ENCODE results near the gene PRKG1. TPM values are rescaled to one million over a fixed set of nuclear protein-coding genes. Genes with fewer than 3 reads are reported as not detected.

Gene PRKG1
- polyA plus RNA-seq, 3 donors = not detected

DNA sequence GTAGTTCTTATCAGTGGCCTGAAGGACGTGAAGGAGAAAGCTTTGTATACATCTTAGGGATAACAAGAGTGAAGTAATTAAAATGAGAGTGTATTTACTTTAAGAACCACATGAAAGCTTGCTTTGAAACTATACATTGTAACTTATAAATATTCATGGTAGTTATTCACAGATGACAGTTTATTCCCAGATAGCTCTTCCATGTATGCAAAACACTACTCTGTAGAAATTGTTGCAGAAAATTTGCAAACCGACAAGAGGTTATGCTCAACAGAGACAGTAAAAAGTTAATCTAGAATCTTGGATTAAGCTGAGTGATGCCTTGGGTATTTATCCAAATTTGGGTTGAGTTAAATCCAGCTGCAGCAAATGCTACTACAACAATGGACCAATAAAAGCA lies 301.5 kb downstream of the PRKG1 start:
- Histone ChIP-seq H3K4me3 (replicated peaks in 1 of 3; ENCODE audit: low read depth in 2 of 3, low read length in 3 of 3) (no peak overlapping the region), H3K9me3 (replicated peaks in 1 of 2; ENCODE audit: control insufficient read depth in 1 of 2, insufficient read depth in 1 of 2, low read length in 2 of 2) (no peaks in the 10 kb centered on the region), H3K27ac (ENCODE audit: low read depth in 1 of 2, low read length in 2 of 2) (no peak overlapping the region), H3K9ac (ENCODE audit: insufficient read depth, low read length, poor library complexity, severe bottlenecking) (no peak overlapping the region), H4K20me1 (ENCODE audit: insufficient read depth, low read length) (no peaks in the 10 kb centered on the region), H3K79me2 (ENCODE audit: insufficient read depth, low read length) (no peaks in the 10 kb centered on the region), H3K4me2 (replicated peaks; ENCODE audit: extremely low read depth, low read length, poor library complexity, severe bottlenecking) (no peak overlapping the region), H3K27me3 (ENCODE audit: control insufficient read depth in 2 of 2, insufficient read depth in 2 of 2, low read length in 2 of 2) (no peaks in the 10 kb centered on the region), H3K36me3 (replicated peaks in 1 of 2; ENCODE audit: control insufficient read depth in 1 of 2, insufficient read depth in 2 of 2, low read length in 2 of 2) (no peaks in the 10 kb centered on the region), H2AFZ (ENCODE audit: insufficient read depth, low read depth, low read length, poor library complexity, severe bottlenecking) (no peak overlapping the region), H3K4me1 (ENCODE audit: control insufficient read depth in 1 of 2, insufficient read depth in 2 of 2, low read length in 2 of 2) (no peaks in the 10 kb centered on the region)
- no peak overlapping the region for H3K27ac Mint-ChIP-seq
- TF ChIP-seq, protein P1, sequence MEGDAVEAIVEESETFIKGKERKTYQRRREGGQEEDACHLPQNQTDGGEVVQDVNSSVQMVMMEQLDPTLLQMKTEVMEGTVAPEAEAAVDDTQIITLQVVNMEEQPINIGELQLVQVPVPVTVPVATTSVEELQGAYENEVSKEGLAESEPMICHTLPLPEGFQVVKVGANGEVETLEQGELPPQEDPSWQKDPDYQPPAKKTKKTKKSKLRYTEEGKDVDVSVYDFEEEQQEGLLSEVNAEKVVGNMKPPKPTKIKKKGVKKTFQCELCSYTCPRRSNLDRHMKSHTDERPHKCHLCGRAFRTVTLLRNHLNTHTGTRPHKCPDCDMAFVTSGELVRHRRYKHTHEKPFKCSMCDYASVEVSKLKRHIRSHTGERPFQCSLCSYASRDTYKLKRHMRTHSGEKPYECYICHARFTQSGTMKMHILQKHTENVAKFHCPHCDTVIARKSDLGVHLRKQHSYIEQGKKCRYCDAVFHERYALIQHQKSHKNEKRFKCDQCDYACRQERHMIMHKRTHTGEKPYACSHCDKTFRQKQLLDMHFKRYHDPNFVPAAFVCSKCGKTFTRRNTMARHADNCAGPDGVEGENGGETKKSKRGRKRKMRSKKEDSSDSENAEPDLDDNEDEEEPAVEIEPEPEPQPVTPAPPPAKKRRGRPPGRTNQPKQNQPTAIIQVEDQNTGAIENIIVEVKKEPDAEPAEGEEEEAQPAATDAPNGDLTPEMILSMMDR (IDR thresholded peaks at IDR 0.05) = no peak
- peaks cover 0 to 3% (median 0%) of the 10 kb centered on the region in 7 donors for H3K9me3 Mint-ChIP-seq
- peaks cover 0 to 1% (median 0%) of the 10 kb centered on the region in 3 donors for H3K27me3 Mint-ChIP-seq (ENCODE audit: low read depth in 3 of 3)
- no peaks in the 10 kb centered on the region for H3K36me3 Mint-ChIP-seq
- no peaks in the 10 kb centered on the region for H3K4me1 Mint-ChIP-seq
- intact Hi-C loops (cut with micrococcal nuclease) = no loop called here
- WGBS (ENCODE audit: insufficient coverage) = 100% methylated on average over 1 of the region's 2 CpGs
- no peak overlapping the region for H3K4me3 Mint-ChIP-seq
- DNase-seq = no peak

GRCh38 chr10:51377070-51377931 lies 303.0 kb downstream of the PRKG1 start:
- WGBS (ENCODE audit: insufficient coverage) = 100% methylated on average over 1 of the region's 4 CpGs
- peak overlapping the region in 1 of 2 donors; percentile 56 for H3K4me3 Mint-ChIP-seq
- Histone ChIP-seq H3K4me3 (replicated peaks in 1 of 3; ENCODE audit: low read depth in 2 of 3, low read length in 3 of 3) (no peak overlapping the region), H3K36me3 (replicated peaks in 1 of 2; ENCODE audit: control insufficient read depth in 1 of 2, insufficient read depth in 2 of 2, low read length in 2 of 2) (no peaks in the 10 kb centered on the region), H3K4me1 (ENCODE audit: control insufficient read depth in 1 of 2, insufficient read depth in 2 of 2, low read length in 2 of 2) (no peaks in the 10 kb centered on the region), H3K27me3 (ENCODE audit: control insufficient read depth in 2 of 2, insufficient read depth in 2 of 2, low read length in 2 of 2) (no peaks in the 10 kb centered on the region), H4K20me1 (ENCODE audit: insufficient read depth, low read length) (no peaks in the 10 kb centered on the region), H3K4me2 (replicated peaks; ENCODE audit: extremely low read depth, low read length, poor library complexity, severe bottlenecking) (no peak overlapping the region), H3K9me3 (replicated peaks in 1 of 2; ENCODE audit: control insufficient read depth in 1 of 2, insufficient read depth in 1 of 2, low read length in 2 of 2) (no peaks in the 10 kb centered on the region), H2AFZ (ENCODE audit: insufficient read depth, low read depth, low read length, poor library complexity, severe bottlenecking) (no peak overlapping the region), H3K79me2 (ENCODE audit: insufficient read depth, low read length) (no peaks in the 10 kb centered on the region), H3K9ac (ENCODE audit: insufficient read depth, low read length, poor library complexity, severe bottlenecking) (no peak overlapping the region), H3K27ac (ENCODE audit: low read depth in 1 of 2, low read length in 2 of 2) (no peak overlapping the region)
- TF ChIP-seq, protein P1 (IDR thresholded peaks at IDR 0.05) = no peak
- H3K9me3 Mint-ChIP-seq = peaks cover 0 to 3% (median 0%) of the 10 kb centered on the region in 7 donors
- intact Hi-C loops (cut with micrococcal nuclease) = no loop called here
- H3K27me3 Mint-ChIP-seq (ENCODE audit: low read depth in 3 of 3) = peaks cover 0 to 1% (median 0%) of the 10 kb centered on the region in 3 donors
- no peak for DNase-seq
- H3K4me1 Mint-ChIP-seq = no peaks in the 10 kb centered on the region
- no peaks in the 10 kb centered on the region for H3K36me3 Mint-ChIP-seq
- H3K27ac Mint-ChIP-seq = no peak overlapping the region
